ENCODE measurements around the gene ERCC3. TPM values are rescaled to one million over a fixed set of nuclear protein-coding genes. Genes with fewer than 3 reads are reported as not detected.

Gene ERCC3
- total RNA-seq, 6 donors from 2014 or later, result 32.1 to 178 (median 49.8) TPM

- 86 to 93% methylated on average over 8 of the region's 8 CpGs for WGBS, 2 donors
- no peaks in the 10 kb centered on the region for H3K27me3 ChIP-seq
Observed at GRCh38 chr2:127261804-127262406, 32.0 kb downstream of the ERCC3 start.

DNA sequence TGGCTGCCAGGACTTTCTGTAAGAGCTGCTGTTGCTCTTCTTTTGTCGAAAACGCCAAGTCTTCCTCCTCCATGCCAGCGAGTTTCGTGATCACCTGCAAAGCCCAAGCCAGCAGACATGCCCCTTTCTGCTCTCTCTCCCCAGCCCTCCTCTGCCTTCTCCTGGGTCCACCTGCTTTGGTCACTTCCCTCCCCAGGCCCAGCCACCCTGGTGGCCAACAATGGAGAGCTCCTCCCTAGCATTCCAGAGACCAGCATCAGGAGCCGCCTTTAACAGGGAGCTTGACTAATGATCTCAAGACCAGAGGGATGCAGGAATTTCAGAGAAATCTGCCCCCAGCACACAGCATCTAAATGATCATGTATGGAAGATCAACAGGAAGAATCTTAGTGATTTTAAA, 34.6 kb downstream of the ERCC3 start:
- H3K4me1 ChIP-seq, result no peaks in the 10 kb centered on the region
- WGBS, 2 donors, result 94 to 98% methylated on average over 5 of the region's 5 CpGs
- H3K27ac ChIP-seq, result no peak overlapping the region
- H3K4me3 ChIP-seq, result no peak overlapping the region
- H3K9me3 ChIP-seq, result no peaks in the 10 kb centered on the region
- no peaks in the 10 kb centered on the region for H3K27me3 ChIP-seq
- no peak for DNase-seq
- peaks cover 6 to 58% (median 46%) of the 10 kb centered on the region in 4 donors for H3K36me3 ChIP-seq
- TF ChIP-seq CTCF (IDR thresholded peaks at IDR 0.05), result no peak
- no peak for TF ChIP-seq POLR2AphosphoS5 (IDR thresholded peaks at IDR 0.05)
- no peak for TF ChIP-seq POLR2A (IDR thresholded peaks at IDR 0.05)
- TF ChIP-seq EP300 (IDR thresholded peaks at IDR 0.05), result no peak
- no peak for ATAC-seq (ENCODE audit: low FRiP score in 2 of 2)

More at GRCh38 chr2:127261804-127262406, 32.0 kb downstream of the ERCC3 start:
- no peaks in the 10 kb centered on the region for H3K4me1 ChIP-seq
- H3K4me3 ChIP-seq, result no peak overlapping the region
- ATAC-seq (ENCODE audit: low FRiP score in 2 of 2), result no peak
- H3K36me3 ChIP-seq, result peaks cover 6 to 53% (median 43%) of the 10 kb centered on the region in 4 donors
- H3K27ac ChIP-seq, result no peak overlapping the region
- TF ChIP-seq EP300 (IDR thresholded peaks at IDR 0.05) (no peak), POLR2AphosphoS5 (IDR thresholded peaks at IDR 0.05) (no peak), CTCF (IDR thresholded peaks at IDR 0.05) (no peak), POLR2A (IDR thresholded peaks at IDR 0.05) (no peak)
- no peaks in the 10 kb centered on the region for H3K9me3 ChIP-seq
- DNase-seq, result no peak

GRCh38 chr2:127256866-127257265, 37.1 kb downstream of the ERCC3 start:
- H3K27me3 ChIP-seq, result no peaks in the 10 kb centered on the region
- H3K9me3 ChIP-seq, result no peaks in the 10 kb centered on the region
- 70 to 71% methylated on average over 8 of the region's 8 CpGs for WGBS, 2 donors
- TF ChIP-seq POLR2A (IDR thresholded peaks at IDR 0.05), result no peak
- no peak for TF ChIP-seq CTCF (IDR thresholded peaks at IDR 0.05)
- no peak for TF ChIP-seq EP300 (IDR thresholded peaks at IDR 0.05)
- TF ChIP-seq POLR2AphosphoS5 (IDR thresholded peaks at IDR 0.05), result no peak
- no peaks in the 10 kb centered on the region for H3K4me1 ChIP-seq
- peaks cover 6 to 53% (median 46%) of the 10 kb centered on the region in 4 donors for H3K36me3 ChIP-seq
- no peak overlapping the region for H3K4me3 ChIP-seq
- ATAC-seq (ENCODE audit: low FRiP score in 2 of 2) (no peak), DNase-seq (no peak)
- H3K27ac ChIP-seq, result no peak overlapping the region

DNA sequence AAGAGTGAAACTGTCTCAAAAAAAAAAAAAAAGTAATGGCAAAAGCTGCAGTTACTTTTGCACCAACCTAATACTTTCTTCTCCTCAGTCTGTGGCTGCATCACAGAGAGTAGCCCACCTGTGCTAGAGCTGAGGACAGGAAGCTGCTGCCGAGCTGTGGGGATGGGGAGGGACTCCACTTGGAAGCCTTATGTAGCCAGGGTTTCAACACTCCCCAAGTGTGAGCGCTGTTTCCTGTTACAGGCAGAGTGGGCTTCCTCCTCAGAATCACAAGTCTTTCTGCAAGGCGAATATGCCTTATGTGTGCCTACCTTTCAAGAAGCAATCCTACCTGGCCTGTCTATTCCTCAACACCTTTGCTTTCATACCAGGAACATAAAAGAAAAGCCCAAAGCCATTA, 37.6 kb downstream of the ERCC3 start:
- Histone ChIP-seq H3K27me3 (no peaks in the 10 kb centered on the region), H3K4me1 (no peaks in the 10 kb centered on the region), H3K27ac (no peak overlapping the region), H3K36me3 (peaks cover 6 to 53% (median 46%) of the 10 kb centered on the region in 4 donors), H3K9me3 (no peaks in the 10 kb centered on the region), H3K4me3 (no peak overlapping the region)
- TF ChIP-seq POLR2AphosphoS5 (IDR thresholded peaks at IDR 0.05) (no peak), CTCF (IDR thresholded peaks at IDR 0.05) (no peak)
- ATAC-seq (ENCODE audit: low FRiP score in 2 of 2) (no peak), DNase-seq (no peak)
- 52 to 64% methylated on average over 3 of the region's 3 CpGs for WGBS, 2 donors

DNA sequence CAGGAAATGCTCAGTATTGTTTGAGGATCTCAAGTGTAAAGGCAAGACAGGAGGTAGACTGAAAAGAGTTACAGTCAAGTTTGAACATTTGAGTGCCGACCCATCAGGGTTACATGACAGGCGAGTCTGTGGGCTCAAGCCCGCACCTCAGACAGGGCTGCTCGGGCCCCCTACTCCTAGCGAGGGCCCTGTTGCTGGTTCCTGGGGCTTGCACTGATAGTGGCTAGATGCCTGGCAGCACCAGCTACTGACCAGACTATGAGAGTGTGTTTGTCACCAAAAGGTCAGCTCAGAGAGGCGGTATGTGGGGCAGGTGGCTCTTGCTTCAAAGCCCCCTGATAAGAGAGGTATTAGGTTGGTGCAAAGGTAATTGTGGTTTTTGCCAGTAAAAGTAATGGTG, 38.2 kb downstream of the ERCC3 start:
- TF ChIP-seq POLR2AphosphoS5 (IDR thresholded peaks at IDR 0.05), result no peak
- no peak for TF ChIP-seq CTCF (IDR thresholded peaks at IDR 0.05)
- H3K9me3 ChIP-seq, result no peaks in the 10 kb centered on the region
- H3K4me3 ChIP-seq, result no peak overlapping the region
- H3K27me3 ChIP-seq, result no peaks in the 10 kb centered on the region
- 96 to 97% methylated on average over 6 of the region's 6 CpGs for WGBS, 2 donors
- H3K27ac ChIP-seq, result no peak overlapping the region
- no peaks in the 10 kb centered on the region for H3K4me1 ChIP-seq
- peaks cover 6 to 46% (median 41%) of the 10 kb centered on the region in 4 donors for H3K36me3 ChIP-seq
- DNase-seq, result no peak
- ATAC-seq (ENCODE audit: low FRiP score in 2 of 2), result peak in 1 of 2 donors; percentile 26

Measured in upper lobe of left lung (tissue), 6 donors.